ENCODE results near the gene FUT6.

DNA sequence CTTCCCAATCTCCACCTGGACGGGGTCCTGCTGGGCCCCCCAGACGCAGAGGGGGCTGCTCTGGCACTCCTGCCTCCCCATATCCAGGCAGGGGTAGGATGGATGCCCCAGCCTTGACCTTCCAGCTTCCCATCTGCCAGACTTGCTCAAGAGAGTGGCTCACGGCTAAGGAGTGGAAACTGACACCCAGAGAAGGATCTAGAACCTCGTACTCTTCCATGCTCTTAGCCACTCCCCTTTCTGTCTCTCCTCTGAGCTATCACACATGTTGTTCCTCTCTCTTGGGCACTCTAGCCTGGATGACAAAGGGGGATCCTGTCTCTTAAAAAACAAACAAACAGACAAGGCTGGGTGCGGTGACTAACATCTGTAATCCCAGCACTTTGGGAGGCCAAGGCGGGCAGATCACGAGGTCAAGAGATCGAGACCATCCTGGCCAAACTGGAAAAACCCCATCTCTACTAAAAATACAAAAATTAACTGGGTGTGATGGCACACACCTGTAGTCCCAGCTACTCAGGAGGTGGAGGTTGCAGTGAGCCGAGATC, 43.0 kb upstream of the FUT6 start:
- TF ChIP-seq ARNT (IDR thresholded peaks at IDR 0.05) (no peak), TARDBP (IDR thresholded peaks at IDR 0.05) (no peak), ZNF384 (IDR thresholded peaks at IDR 0.05) (no peak), HDGF (IDR thresholded peaks at IDR 0.05; ENCODE audit: borderline replicate concordance) (no peak), FOXK2 (IDR thresholded peaks at IDR 0.05) (no peak), SP1 (IDR thresholded peaks at IDR 0.05) (no peak), BHLHE40 (IDR thresholded peaks at IDR 0.05; ENCODE audit: borderline replicate concordance) (no peak), FOXM1 (IDR thresholded peaks at IDR 0.05; ENCODE audit: borderline replicate concordance) (no peak), NFRKB (IDR thresholded peaks at IDR 0.05) (no peak), FOXA1 (IDR thresholded peaks at IDR 0.05) (no peak), L3MBTL2 (conservative IDR thresholded peaks at IDR 0.05) (no peak), SUZ12 (IDR thresholded peaks at IDR 0.05) (no peak)
- TF ChIP-seq, protein P1, sequence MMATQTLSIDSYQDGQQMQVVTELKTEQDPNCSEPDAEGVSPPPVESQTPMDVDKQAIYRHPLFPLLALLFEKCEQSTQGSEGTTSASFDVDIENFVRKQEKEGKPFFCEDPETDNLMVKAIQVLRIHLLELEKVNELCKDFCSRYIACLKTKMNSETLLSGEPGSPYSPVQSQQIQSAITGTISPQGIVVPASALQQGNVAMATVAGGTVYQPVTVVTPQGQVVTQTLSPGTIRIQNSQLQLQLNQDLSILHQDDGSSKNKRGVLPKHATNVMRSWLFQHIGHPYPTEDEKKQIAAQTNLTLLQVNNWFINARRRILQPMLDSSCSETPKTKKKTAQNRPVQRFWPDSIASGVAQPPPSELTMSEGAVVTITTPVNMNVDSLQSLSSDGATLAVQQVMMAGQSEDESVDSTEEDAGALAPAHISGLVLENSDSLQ (IDR thresholded peaks at IDR 0.05), result no peak
